Middle frontal gyrus (tissue), 1 donor: Measurements from ENCODE around the gene ACVR1.

Experiments
- DNase-seq: peaks from one replicate; pipeline ENCODE4 v3.0.0-alpha.2; 2015; ENCODE audit warnings: low spot score; ENCODE audit errors: extremely low spot score

ACVR1 gene

GRCh38 chr2:157793053-157793612, 83.0 kb downstream of the ACVR1 start:
- no peak for DNase-seq

- no peak for DNase-seq
Observed at GRCh38 chr2:157792335-157793052, 83.6 kb downstream of the ACVR1 start.

GRCh38 chr2:157790780-157791179, 85.3 kb downstream of the ACVR1 start:
- no peak for DNase-seq

- DNase-seq, result no peak
Observed at GRCh38 chr2:157789933-157790511, 86.1 kb downstream of the ACVR1 start.

- DNase-seq, result no peak
Observed at GRCh38 chr2:157789256-157789655, 86.9 kb downstream of the ACVR1 start.

GRCh38 chr2:157788201-157788600, 87.9 kb downstream of the ACVR1 start:
- no peak for DNase-seq

GRCh38 chr2:157787364-157787938, 88.7 kb downstream of the ACVR1 start:
- DNase-seq, result no peak

- no peak for DNase-seq
Observed at GRCh38 chr2:157786663-157787363, 89.3 kb downstream of the ACVR1 start.

GRCh38 chr2:157785866-157786662, 90.1 kb downstream of the ACVR1 start:
- no peak for DNase-seq

- DNase-seq, result no peak
Observed at GRCh38 chr2:157785200-157785599, 90.9 kb downstream of the ACVR1 start.

- no peak for DNase-seq
Observed at GRCh38 chr2:157784823-157785175, 91.3 kb downstream of the ACVR1 start.

GRCh38 chr2:157784169-157784822, 91.8 kb downstream of the ACVR1 start:
- DNase-seq, result no peak

- DNase-seq, result no peak
Observed at GRCh38 chr2:157783245-157783644, 92.9 kb downstream of the ACVR1 start.

GRCh38 chr2:157782057-157782845, 93.9 kb downstream of the ACVR1 start:
- no peak for DNase-seq

- no peak for DNase-seq
Observed at GRCh38 chr2:157780211-157780610, 95.9 kb downstream of the ACVR1 start.

- no peak for DNase-seq
Observed at GRCh38 chr2:157779794-157780193, 96.3 kb downstream of the ACVR1 start.

- peak; percentile 42 for DNase-seq
Observed at GRCh38 chr2:157777427-157777826, 98.7 kb downstream of the ACVR1 start.

- no peak for DNase-seq
Observed at GRCh38 chr2:157771234-157771633, 104.9 kb downstream of the ACVR1 start.

GRCh38 chr2:157769856-157770255, 106.3 kb downstream of the ACVR1 start:
- no peak for DNase-seq

- no peak for DNase-seq
Observed at GRCh38 chr2:157764386-157764785, 111.7 kb downstream of the ACVR1 start.
